Naive thymus-derived CD4-positive, alpha-beta T cell (primary cell): ENCODE results near the gene TSHZ3. TPM values are rescaled to one million over a fixed set of nuclear protein-coding genes. Genes with fewer than 3 reads are reported as not detected.

ENCODE experiments used
- ATAC-seq: fragments of 150-1000 bp; cut with Tn5 transposase; 2 replicates; pipeline ENCODE4 v1.10.0; 2021; ENCODE audit warnings: mild to moderate bottlenecking, moderate library complexity
- CTCF ChIA-PET: fragments of 350-600 bp; sonication (Branson Sonifier 250); formaldehyde crosslinking; loops from one replicate; lab custom pipeline; 2021; ENCODE audit warnings: antibody characterized with exemption; lab: Charles Lee
- POLR2A ChIA-PET: fragments of 350-600 bp; sonication (Branson Sonifier 250); formaldehyde crosslinking; loops from one replicate; lab custom pipeline; 2021; ENCODE audit warnings: antibody characterized with exemption, inconsistent platforms; lab: Charles Lee
- DNase-seq, 9 donors: peaks; one replicate each; pipeline versions ENCODE4 v3.0.0 to v3.0.0-alpha.2; 2020 to 2022; ENCODE audit warnings: mixed read lengths in 1 of 9
- H3K27ac ChIP-seq: one replicate; pipeline ENCODE4 v1.7.0; 2013; ENCODE audit warnings: mild to moderate bottlenecking, low read depth, low read length, moderate library complexity
- H3K27me3 ChIP-seq, 2 donors: one replicate each; pipeline ENCODE4 v1.7.0; 2013; ENCODE audit warnings: low read length in 2 of 2, mild to moderate bottlenecking in 2 of 2, moderate library complexity in 2 of 2; ENCODE audit not compliant: control insufficient read depth in 2 of 2, insufficient read depth in 2 of 2
- H3K36me3 ChIP-seq, 3 experiments: 1 replicate in 2 of 3; 2 replicates in 1 of 3; pipeline ENCODE4 v1.7.0; 2013; ENCODE audit warnings: low read length in 3 of 3, mild to moderate bottlenecking in 3 of 3, moderate library complexity in 1 of 3; ENCODE audit not compliant: insufficient read depth in 3 of 3, control insufficient read depth in 2 of 3
- H3K4me1 ChIP-seq, 2 donors: one replicate each; pipeline ENCODE4 v1.7.0; 2013; ENCODE audit warnings: low read length in 2 of 2, mild to moderate bottlenecking in 2 of 2, moderate library complexity in 1 of 2; ENCODE audit not compliant: control insufficient read depth in 2 of 2, insufficient read depth in 2 of 2
- H3K4me3 ChIP-seq: 2 replicates; pipeline ENCODE4 v1.7.0; 2013; ENCODE audit warnings: mild to moderate bottlenecking, low read length
- H3K9me3 ChIP-seq, 3 experiments: 1 replicate in 2 of 3; 2 replicates in 1 of 3; pipeline ENCODE4 v1.7.0; 2013; ENCODE audit warnings: low read length in 3 of 3; ENCODE audit not compliant: control insufficient read depth in 2 of 3
- H3K27ac Mint-ChIP-seq, 9 donors: one replicate each; pipeline ENCODE4 v1.8.0; 2020 to 2022; ENCODE audit warnings: mixed read lengths in 9 of 9, mild to moderate bottlenecking in 8 of 9, moderate library complexity in 5 of 9, inconsistent platforms in 2 of 9
- H3K27me3 Mint-ChIP-seq, 5 donors: one replicate each; pipeline ENCODE4 v1.8.0; 2021 to 2022; ENCODE audit warnings: mixed read lengths in 5 of 5, mild to moderate bottlenecking in 1 of 5
- H3K36me3 Mint-ChIP-seq, 5 donors: one replicate each; pipeline ENCODE4 v1.8.0; 2020 to 2022; ENCODE audit warnings: mixed read lengths in 5 of 5, mild to moderate bottlenecking in 3 of 5, inconsistent platforms in 1 of 5
- H3K4me1 Mint-ChIP-seq, 7 donors: one replicate each; pipeline ENCODE4 v1.8.0; 2020 to 2022; ENCODE audit warnings: mixed read lengths in 7 of 7, mild to moderate bottlenecking in 3 of 7, inconsistent platforms in 1 of 7
- H3K4me3 Mint-ChIP-seq, 10 donors: one replicate each; pipeline ENCODE4 v1.8.0; 2020 to 2022; ENCODE audit warnings: mild to moderate bottlenecking in 10 of 10, mixed read lengths in 10 of 10, moderate library complexity in 6 of 10, inconsistent platforms in 2 of 10
- H3K9me3 Mint-ChIP-seq, 11 donors: one replicate each; pipeline ENCODE4 v1.8.0; 2020 to 2022; ENCODE audit warnings: mixed read lengths in 11 of 11, mild to moderate bottlenecking in 4 of 11, inconsistent platforms in 1 of 11, moderate library complexity in 1 of 11
- intact Hi-C, 2 donors: fragments of 100-400 bp; cut with micrococcal nuclease; formaldehyde crosslinking; loops; one replicate each; pipeline ENCODE4 v1.15.1; 2023
- polyA plus RNA-seq, 2 donors: library from polyadenylated mRNA; unstranded; fragments of 300-500 nt; fragmentation: Illumina TruSeq; gene quantifications; one replicate each; pipeline ENCODE4 v1.2.3, GENCODE V29; 2021
- total RNA-seq, 6 experiments: library from RNA in 5 of 6; stranded (reverse) in 5 of 6; gene quantifications; 1 replicate in 5 of 6; 2 replicates in 1 of 6; pipeline ENCODE4 v1.2.3 and lab custom pipeline; 2021 to 2026

Gene TSHZ3
- total and polyA plus RNA-seq, 7 experiments from 2014 or later, result 0.08 to 6.0 (median 0.20) TPM; not detected in 1

DNA sequence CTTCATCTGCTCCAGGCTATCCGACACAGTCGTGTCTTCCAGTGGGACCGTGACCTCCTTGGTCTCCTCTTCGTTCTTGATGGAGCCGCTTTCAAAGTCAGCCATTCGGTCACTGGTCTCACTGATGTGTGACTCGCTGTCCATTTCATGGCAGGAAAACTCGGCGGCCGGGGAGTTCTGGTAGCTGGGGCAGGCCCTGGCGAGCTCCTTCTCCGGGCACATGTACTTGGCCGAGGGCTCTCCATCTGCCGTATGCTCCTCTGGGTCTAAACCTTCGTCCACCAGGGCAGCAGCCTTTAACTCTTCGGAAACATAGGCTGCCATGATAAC is 69.8 kb downstream of the TSHZ3 start:
- ChIA-PET CTCF (no interaction called here), POLR2A (no interaction called here)
- Histone ChIP-seq H3K27ac (no peak overlapping the region), H3K9me3 (no peaks in the 10 kb centered on the region), H3K4me3 (no peak overlapping the region), H3K36me3 (no peaks in the 10 kb centered on the region), H3K4me1 (no peaks in the 10 kb centered on the region), H3K27me3 (no peaks in the 10 kb centered on the region)
- Mint-ChIP-seq H3K4me1 (peaks cover 0 to 6% (median 0%) of the 10 kb centered on the region in 7 donors), H3K36me3 (peaks cover 0 to 1% (median 0%) of the 10 kb centered on the region in 5 donors), H3K27me3 (no peaks in the 10 kb centered on the region), H3K4me3 (no peak overlapping the region), H3K27ac (no peak overlapping the region), H3K9me3 (no peaks in the 10 kb centered on the region)
- intact Hi-C loops, result no loop called here
- no peak for ATAC-seq
- no peak for DNase-seq

DNA sequence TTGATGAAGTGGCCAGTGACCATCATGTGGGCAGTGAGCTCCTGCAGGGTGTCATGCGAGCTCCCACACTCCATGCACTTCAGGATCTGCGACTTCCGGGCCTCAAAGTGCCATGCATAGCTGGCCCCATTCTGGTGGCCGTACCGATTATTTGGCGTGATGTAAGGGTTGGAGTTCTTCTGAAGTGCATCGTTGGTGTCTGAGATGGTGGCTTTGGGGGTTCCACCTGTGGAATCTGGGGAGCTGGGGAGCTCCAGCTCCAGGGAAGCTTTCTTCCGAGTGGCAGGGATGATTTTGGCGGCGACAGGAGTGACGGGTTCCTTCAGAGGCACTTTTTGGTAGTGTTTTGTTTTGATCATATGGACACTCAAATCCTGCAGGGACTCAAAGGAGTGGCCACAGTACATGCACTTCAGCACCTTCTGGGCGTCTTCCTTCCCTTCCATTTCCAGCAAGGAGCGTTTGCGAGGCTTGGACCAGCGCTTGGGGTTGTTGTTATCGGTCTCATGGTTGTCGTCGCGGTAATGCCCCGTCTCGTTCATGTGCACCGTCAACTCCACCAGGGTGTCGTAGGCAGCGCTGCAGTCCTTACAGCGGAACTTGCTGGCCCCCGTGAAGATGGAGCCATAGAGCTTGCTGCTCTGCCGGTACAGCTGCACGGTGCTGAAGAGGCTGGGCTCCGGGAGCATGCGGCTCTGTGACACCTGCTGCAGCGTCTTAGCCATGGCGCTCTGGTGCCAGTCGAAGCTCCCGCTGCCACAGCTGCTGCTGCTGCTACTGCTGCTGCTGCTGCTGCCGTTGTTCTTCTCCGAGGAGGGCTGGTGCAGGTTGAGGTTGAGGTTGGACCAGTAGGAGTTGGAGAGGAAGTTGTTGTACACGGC is 70.4 kb downstream of the TSHZ3 start:
- ATAC-seq (no peak), DNase-seq (no peak)
- H3K36me3 Mint-ChIP-seq, result peaks cover 0 to 1% (median 0%) of the 10 kb centered on the region in 5 donors
- H3K4me1 Mint-ChIP-seq, result peaks cover 0 to 6% (median 0%) of the 10 kb centered on the region in 7 donors
- H3K27ac ChIP-seq, result no peak overlapping the region
- ChIA-PET POLR2A (no interaction called here), CTCF (no interaction called here)
- no peaks in the 10 kb centered on the region for H3K9me3 Mint-ChIP-seq
- intact Hi-C loops, result no loop called here
- no peaks in the 10 kb centered on the region for H3K4me1 ChIP-seq
- H3K4me3 ChIP-seq, result no peak overlapping the region
- H3K27ac Mint-ChIP-seq, result no peak overlapping the region
- no peaks in the 10 kb centered on the region for H3K27me3 Mint-ChIP-seq
- H3K36me3 ChIP-seq, result no peaks in the 10 kb centered on the region
- no peaks in the 10 kb centered on the region for H3K27me3 ChIP-seq
- no peaks in the 10 kb centered on the region for H3K9me3 ChIP-seq
- no peak overlapping the region for H3K4me3 Mint-ChIP-seq

DNA sequence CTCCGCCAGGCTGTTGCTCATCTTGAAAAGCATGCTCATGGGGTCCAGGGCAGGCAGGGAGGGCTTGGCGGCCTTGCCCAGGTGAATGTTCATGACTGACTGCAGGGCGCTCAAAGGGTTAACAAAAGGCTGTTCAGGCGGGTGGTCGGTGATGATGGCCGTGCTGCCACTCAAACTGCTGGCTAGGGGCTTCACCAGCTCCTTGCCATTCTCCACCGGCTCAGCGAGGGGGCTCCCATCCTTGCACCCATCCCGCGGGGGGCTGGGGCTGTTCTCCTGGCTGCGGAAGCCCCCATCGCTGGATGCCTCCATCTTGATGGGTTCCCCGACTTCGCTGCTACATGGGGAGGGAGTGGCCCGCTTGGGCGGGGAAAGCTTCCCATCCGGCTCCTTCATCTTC is 71.7 kb downstream of the TSHZ3 start:
- Mint-ChIP-seq H3K9me3 (no peaks in the 10 kb centered on the region), H3K27ac (no peak overlapping the region), H3K4me1 (peaks cover 0 to 6% (median 0%) of the 10 kb centered on the region in 7 donors), H3K36me3 (peaks cover 0 to 1% (median 0%) of the 10 kb centered on the region in 5 donors), H3K27me3 (no peaks in the 10 kb centered on the region), H3K4me3 (no peak overlapping the region)
- intact Hi-C loops, result no loop called here
- DNase-seq (no peak), ATAC-seq (no peak)
- Histone ChIP-seq H3K9me3 (no peaks in the 10 kb centered on the region), H3K4me3 (no peak overlapping the region), H3K4me1 (no peaks in the 10 kb centered on the region), H3K27me3 (no peaks in the 10 kb centered on the region), H3K36me3 (no peaks in the 10 kb centered on the region), H3K27ac (no peak overlapping the region)
- ChIA-PET CTCF (no interaction called here), POLR2A (interaction anchor here (0.6 kb wide), 1 partner anchor 1598 kb away, joined by 3 read pairs; no protein-coding TSS in a partner anchor)

DNA sequence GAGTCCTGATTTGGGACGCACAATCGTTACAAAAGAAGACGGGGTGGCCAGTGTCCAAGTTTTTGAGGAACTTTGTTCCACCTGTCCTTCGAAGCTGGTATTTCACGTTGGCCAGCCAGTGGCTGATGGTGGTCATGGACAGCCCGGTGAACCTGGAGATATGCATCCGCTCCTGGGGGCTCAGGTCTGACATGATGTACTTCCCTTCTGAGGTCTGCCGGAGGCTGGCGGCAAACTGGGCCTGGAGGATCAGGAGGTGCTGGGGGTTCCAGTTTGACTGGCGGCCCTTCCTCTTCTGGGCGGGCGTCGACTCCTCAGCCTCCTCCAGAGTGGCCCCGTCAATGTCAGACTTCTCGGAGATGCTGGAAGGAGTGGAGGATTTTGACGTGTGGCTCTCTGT is 72.4 kb downstream of the TSHZ3 start:
- ChIA-PET POLR2A (no interaction called here), CTCF (no interaction called here)
- H3K27me3 Mint-ChIP-seq, result no peaks in the 10 kb centered on the region
- no peak overlapping the region for H3K4me3 ChIP-seq
- H3K4me1 ChIP-seq, result no peaks in the 10 kb centered on the region
- H3K4me3 Mint-ChIP-seq, result no peak overlapping the region
- H3K27ac ChIP-seq, result no peak overlapping the region
- peaks cover 0 to 6% (median 0%) of the 10 kb centered on the region in 7 donors for H3K4me1 Mint-ChIP-seq
- H3K9me3 ChIP-seq, result no peaks in the 10 kb centered on the region
- no peak for DNase-seq
- H3K9me3 Mint-ChIP-seq, result no peaks in the 10 kb centered on the region
- intact Hi-C loops, result no loop called here
- H3K36me3 Mint-ChIP-seq, result peaks cover 0 to 1% (median 0%) of the 10 kb centered on the region in 5 donors
- no peak overlapping the region for H3K27ac Mint-ChIP-seq
- H3K36me3 ChIP-seq, result no peaks in the 10 kb centered on the region
- H3K27me3 ChIP-seq, result no peaks in the 10 kb centered on the region
- ATAC-seq, result no peak

DNA sequence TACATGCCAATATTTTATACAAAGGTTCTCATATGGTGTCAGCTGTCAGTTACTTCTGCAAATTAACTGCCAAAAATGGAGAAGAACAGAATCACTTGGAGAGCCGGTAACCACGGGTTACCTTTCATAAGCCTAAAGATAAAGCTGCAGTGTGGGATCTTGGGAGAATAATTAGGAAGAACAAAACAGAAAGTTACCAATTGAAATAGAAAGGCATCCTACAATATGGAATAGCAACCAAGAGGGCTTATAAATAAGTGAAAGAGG is 74.2 kb downstream of the TSHZ3 start:
- Mint-ChIP-seq H3K27ac (no peak overlapping the region), H3K4me3 (no peak overlapping the region), H3K9me3 (no peaks in the 10 kb centered on the region), H3K36me3 (peaks cover 0 to 1% (median 0%) of the 10 kb centered on the region in 5 donors), H3K4me1 (peaks cover 0 to 6% (median 0%) of the 10 kb centered on the region in 7 donors), H3K27me3 (no peaks in the 10 kb centered on the region)
- intact Hi-C loops, result no loop called here
- Histone ChIP-seq H3K9me3 (no peaks in the 10 kb centered on the region), H3K27ac (no peak overlapping the region), H3K27me3 (no peaks in the 10 kb centered on the region), H3K4me3 (no peak overlapping the region), H3K4me1 (no peaks in the 10 kb centered on the region), H3K36me3 (no peaks in the 10 kb centered on the region)
- DNase-seq, result no peak
- CTCF ChIA-PET, result no interaction called here
- no peak for ATAC-seq
- POLR2A ChIA-PET, result no interaction called here

DNA sequence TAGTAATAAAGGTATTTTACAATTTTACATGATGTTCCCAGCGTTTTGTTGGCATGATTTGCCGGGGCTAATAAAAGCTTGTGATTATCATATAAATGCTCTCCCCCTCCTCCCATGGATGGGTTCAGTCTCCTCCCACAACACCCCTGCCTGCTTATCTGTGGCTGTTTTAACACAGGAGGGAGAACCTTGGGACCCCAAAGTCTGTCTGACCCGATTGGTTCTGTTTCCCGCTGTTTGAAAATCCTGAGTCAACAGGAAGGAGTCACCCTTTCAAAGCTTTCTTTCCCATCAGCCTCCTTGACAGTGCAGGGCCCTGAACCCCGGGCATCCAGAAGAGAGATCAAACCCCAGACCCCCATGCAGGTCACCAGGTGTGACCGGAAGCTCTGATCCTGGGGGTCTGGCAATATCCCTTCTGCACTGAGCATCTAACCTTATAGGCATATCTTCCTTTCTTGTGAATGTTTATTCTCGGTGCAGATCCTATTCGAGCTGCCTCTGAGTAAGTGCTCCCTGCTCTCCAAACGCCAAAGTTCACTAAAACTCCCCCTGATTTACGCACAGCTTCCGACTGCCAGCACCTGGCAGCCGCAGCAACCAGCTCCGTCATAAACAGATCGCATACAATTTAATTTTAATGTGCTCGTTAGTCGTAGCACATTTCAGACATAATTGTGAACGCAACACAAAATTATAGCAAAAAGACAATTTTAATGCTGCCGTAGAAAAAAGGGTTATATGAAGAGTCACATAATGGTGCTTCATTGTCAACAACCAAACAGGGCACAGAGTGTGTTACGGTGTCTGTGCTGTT is 74.8 kb downstream of the TSHZ3 start:
- Mint-ChIP-seq H3K4me3 (peak overlapping the region in 1 of 10 donors; percentile 2), H3K36me3 (peaks cover 0 to 1% (median 0%) of the 10 kb centered on the region in 5 donors), H3K4me1 (peaks cover 0 to 6% (median 0%) of the 10 kb centered on the region in 7 donors), H3K27ac (no peak overlapping the region), H3K9me3 (no peaks in the 10 kb centered on the region), H3K27me3 (no peaks in the 10 kb centered on the region)
- H3K27me3 ChIP-seq, result no peaks in the 10 kb centered on the region
- no peaks in the 10 kb centered on the region for H3K4me1 ChIP-seq
- ChIA-PET POLR2A (no interaction called here), CTCF (no interaction called here)
- ATAC-seq, result no peak
- no peaks in the 10 kb centered on the region for H3K36me3 ChIP-seq
- H3K27ac ChIP-seq, result no peak overlapping the region
- intact Hi-C loops, result no loop called here
- no peaks in the 10 kb centered on the region for H3K9me3 ChIP-seq
- no peak overlapping the region for H3K4me3 ChIP-seq
- DNase-seq, result no peak
